Activated CD4-positive, alpha-beta T cell treated with anti-CD3 and anti-CD28 coated beads, Interleukin-2, amount 50 U/mL, for 1 hour (primary cell): ENCODE measurements around the gene MRLN.
"Not testable (repeated sequence)": the region's sequence is repeated elsewhere in the genome, so short reads cannot be mapped to it uniquely, and the experiment has no call there.

Experiments used
- DNase-seq: peaks from one replicate; pipeline ENCODE4 v3.0.0-alpha.2; 2020

Gene MRLN

GRCh38 chr10:59744762-59745161 is 8.5 kb downstream of the MRLN start:
- not testable (repeated sequence) for DNase-seq

GRCh38 chr10:59744156-59744555 is 9.1 kb downstream of the MRLN start:
- DNase-seq: not testable (repeated sequence)

- no peak for DNase-seq
Measured at GRCh38 chr10:59741583-59741982, 11.7 kb downstream of the MRLN start.

GRCh38 chr10:59741048-59741447 is 12.2 kb downstream of the MRLN start:
- no peak for DNase-seq

- no peak for DNase-seq
Measured at GRCh38 chr10:59736749-59737148, 16.5 kb downstream of the MRLN start.

GRCh38 chr10:59735296-59735695 is 18.0 kb downstream of the MRLN start:
- no peak for DNase-seq

GRCh38 chr10:59734014-59734462 is 19.2 kb downstream of the MRLN start:
- no peak for DNase-seq

GRCh38 chr10:59733321-59734013 is 19.8 kb downstream of the MRLN start:
- not testable (repeated sequence) for DNase-seq

GRCh38 chr10:59732849-59733248 is 20.4 kb downstream of the MRLN start:
- not testable (repeated sequence) for DNase-seq

GRCh38 chr10:59729167-59729566 is 24.1 kb downstream of the MRLN start:
- not testable (repeated sequence) for DNase-seq

GRCh38 chr10:59724098-59724938 is 28.9 kb downstream of the MRLN start:
- DNase-seq: no peak

- DNase-seq: no peak
Measured at GRCh38 chr10:59720377-59720776, 32.9 kb downstream of the MRLN start.

- no peak for DNase-seq
Measured at GRCh38 chr10:59719374-59719773, 33.9 kb downstream of the MRLN start.

GRCh38 chr10:59718257-59718656 is 35.0 kb downstream of the MRLN start:
- no peak for DNase-seq

- no peak for DNase-seq
Measured at GRCh38 chr10:59713196-59713821, 39.9 kb downstream of the MRLN start.

GRCh38 chr10:59711871-59712494 is 41.3 kb downstream of the MRLN start:
- DNase-seq: no peak

GRCh38 chr10:59709395-59710125 is 43.7 kb downstream of the MRLN start, which contains the start of gene SLC16A9:
Gene SLC16A9, minus strand, starts transcription at chr10:59709850. Its CDS starts 25,559 bp downstream, at chr10:59684291.
- DNase-seq: no peak

GRCh38 chr10:59708816-59709394 is 44.4 kb downstream of the MRLN start:
- no peak for DNase-seq

- no peak for DNase-seq
Measured at GRCh38 chr10:59706851-59707797, 46.1 kb downstream of the MRLN start.

GRCh38 chr10:59705931-59706330 is 47.3 kb downstream of the MRLN start:
- no peak for DNase-seq

- no peak for DNase-seq
Measured at GRCh38 chr10:59704630-59705029, 48.6 kb downstream of the MRLN start.
